SK-N-SH (cell line): ENCODE results near the gene TECPR2. TPM values are rescaled to one million over a fixed set of nuclear protein-coding genes. Genes with fewer than 3 reads are reported as not detected.

Source experiments
- CTCF ChIA-PET: fragments of 300-600, 350-600 bp; formaldehyde crosslinking; extraction: SDS; loops from one replicate; lab custom pipeline; 2021; lab: Yijun Ruan, JAX
- POLR2A ChIA-PET: fragments of 350-600 bp; sonication (Branson Sonifier 250); formaldehyde crosslinking; extraction: SDS; loops from one replicate; lab custom pipeline; 2020; ENCODE audit warnings: antibody characterized with exemption, inconsistent platforms; lab: Yijun Ruan, JAX
- DNase-seq: peaks from one replicate; pipeline ENCODE4 v3.0.0; 2012
- H2AFZ ChIP-seq: fragments of 200-600 bp; sonication (generic); 2 replicates; pipeline ENCODE4 v1.8.1; 2016; ENCODE audit warnings: antibody characterized with exemption, mild to moderate bottlenecking, low read depth
- H3F3A ChIP-seq: fragments of 200-600 bp; sonication (generic); replicated peaks from 2 replicates; pipeline ENCODE3; 2016; ENCODE audit warnings: antibody characterized with exemption, mild to moderate bottlenecking; ENCODE audit not compliant: insufficient read depth
- H3K27ac ChIP-seq, 2 experiments: fragments of 200-500 bp in 1 of 2; fragments of 200-600 bp in 1 of 2; sonication (Bioruptor generic) in 1 of 2; sonication (generic), shearing (Covaris generic) in 1 of 2; 2 replicates each; pipeline versions ENCODE4 v1.5.1 to v1.6.1; 2014 to 2016; ENCODE audit warnings: low read depth in 2 of 2, inconsistent platforms in 1 of 2, low read length in 1 of 2, mild to moderate bottlenecking in 1 of 2, mixed read lengths in 1 of 2
- H3K27me3 ChIP-seq: fragments of 200-600 bp; sonication (generic), shearing (Covaris generic); 2 replicates; pipeline ENCODE4 v1.6.1; 2016; ENCODE audit warnings: mixed run types; ENCODE audit not compliant: insufficient read depth
- H3K36me3 ChIP-seq, 2 experiments: fragments of 200-500 bp in 1 of 2; fragments of 200-600 bp in 1 of 2; sonication (Bioruptor generic) in 1 of 2; sonication (generic) in 1 of 2; replicated peaks in 1 of 2; 2 replicates each; pipeline versions ENCODE3 to v1.5.1; 2014 to 2016; ENCODE audit warnings: low read length in 1 of 2, mild to moderate bottlenecking in 1 of 2; ENCODE audit not compliant: insufficient read depth in 2 of 2, control insufficient read depth in 1 of 2
- H3K4me1 ChIP-seq, 2 experiments: fragments of 200-500 bp in 1 of 2; fragments of 200-600 bp in 1 of 2; sonication (Bioruptor generic) in 1 of 2; sonication (generic), shearing (Covaris generic) in 1 of 2; 2 replicates each; pipeline versions ENCODE4 v1.5.1 to v1.6.1; 2014 to 2016; ENCODE audit warnings: low read depth in 1 of 2, low read length in 1 of 2, mixed run types in 1 of 2; ENCODE audit not compliant: insufficient read depth in 2 of 2, control insufficient read depth in 1 of 2
- H3K4me2 ChIP-seq: fragments of 200-600 bp; sonication (generic), shearing (Covaris generic); 2 replicates; pipeline ENCODE4 v1.6.1; 2017; ENCODE audit warnings: mixed run types
- H3K4me3 ChIP-seq, 2 experiments: fragments of 200-500 bp in 1 of 2; fragments of 200-600 bp in 1 of 2; sonication (Bioruptor generic) in 1 of 2; sonication (generic), shearing (Covaris generic) in 1 of 2; 2 replicates each; pipeline versions ENCODE4 v1.5.1 to v1.8.1; 2014 to 2016; ENCODE audit warnings: low read depth in 2 of 2, inconsistent platforms in 1 of 2, low read length in 1 of 2, mild to moderate bottlenecking in 1 of 2, mixed read lengths in 1 of 2, moderate library complexity in 1 of 2
- H3K79me2 ChIP-seq: fragments of 200-600 bp; sonication (generic); 2 replicates; pipeline ENCODE4 v1.8.1; 2017; ENCODE audit warnings: mild to moderate bottlenecking; ENCODE audit not compliant: insufficient read depth
- H3K9ac ChIP-seq: fragments of 200-600 bp; sonication (generic); 2 replicates; pipeline ENCODE4 v1.6.1; 2017; ENCODE audit warnings: mixed run types
- H3K9me2 ChIP-seq: fragments of 200-600 bp; sonication (generic); 2 replicates; pipeline ENCODE4 v1.6.1; 2017; ENCODE audit warnings: mixed run types
- H3K9me3 ChIP-seq: fragments of 200-600 bp; sonication (generic); 2 replicates; pipeline ENCODE4 v1.6.1; 2017; ENCODE audit warnings: mixed run types, mild to moderate bottlenecking, moderate library complexity
- H4K20me1 ChIP-seq: fragments of 200-600 bp; sonication (generic); 2 replicates; pipeline ENCODE4 v1.6.1; 2017; ENCODE audit warnings: mild to moderate bottlenecking, mixed run types; ENCODE audit not compliant: insufficient read depth
- CHD2 ChIP-seq: fragments of 150-350 bp; IDR thresholded peaks from 2 replicates; pipeline ENCODE4 v1.6.1; 2018; ENCODE audit warnings: low read length; ENCODE audit not compliant: partially characterized antibody
- ELF1 ChIP-seq: IDR thresholded peaks from 2 replicates; pipeline ENCODE4 v1.4.0; 2012
- FOSL2 ChIP-seq: IDR thresholded peaks from 2 replicates; pipeline ENCODE4 v1.4.0; 2012; ENCODE audit warnings: low read depth, mild to moderate bottlenecking, moderate library complexity, borderline replicate concordance
- FOXJ3 ChIP-seq: sonication (generic); formaldehyde crosslinking; IDR thresholded peaks from 2 replicates; pipeline ENCODE4 v1.5.1; 2020; ENCODE audit warnings: mild to moderate bottlenecking, missing genetic modification reagents
- FOXM1 ChIP-seq: IDR thresholded peaks from 2 replicates; pipeline ENCODE4 v1.4.0; 2012; ENCODE audit warnings: low read depth, mild to moderate bottlenecking
- GABPA ChIP-seq: IDR thresholded peaks from 2 replicates; pipeline ENCODE4 v1.4.0; 2012; ENCODE audit warnings: low read depth, mild to moderate bottlenecking
- JUND ChIP-seq: IDR thresholded peaks from 2 replicates; pipeline ENCODE4 v1.4.0; 2012
- MXI1 ChIP-seq: IDR thresholded peaks from 2 replicates; pipeline ENCODE4 v1.6.1; 2012; ENCODE audit warnings: mild to moderate bottlenecking, low read depth, low read length, improper control_type of control experiment
- NFIC ChIP-seq: IDR thresholded peaks from 2 replicates; pipeline ENCODE4 v1.4.0; 2012; ENCODE audit warnings: borderline replicate concordance
- RAD21 ChIP-seq: IDR thresholded peaks from 2 replicates; pipeline ENCODE4 v1.6.1; 2012; ENCODE audit warnings: mild to moderate bottlenecking, low read length
- RCOR1 ChIP-seq: fragments of 150-350 bp; IDR thresholded peaks from 2 replicates; pipeline ENCODE4 v1.6.1; 2017; ENCODE audit warnings: antibody characterized with exemption, low read length
- SIN3A ChIP-seq: IDR thresholded peaks from 2 replicates; pipeline ENCODE4 v1.6.1; 2012; ENCODE audit warnings: low read depth, mild to moderate bottlenecking, low read length, moderate library complexity, borderline replicate concordance
- SMC3 ChIP-seq: IDR thresholded peaks from 2 replicates; pipeline ENCODE4 v1.6.1; 2012; ENCODE audit warnings: low read depth, low read length, improper control_type of control experiment
- TAF1 ChIP-seq: IDR thresholded peaks from 2 replicates; pipeline ENCODE4 v1.6.1; 2012; ENCODE audit warnings: low read depth, mild to moderate bottlenecking, low read length, moderate library complexity, borderline replicate concordance
- TEAD4 ChIP-seq: IDR thresholded peaks from 2 replicates; pipeline ENCODE4 v1.4.0; 2012; ENCODE audit warnings: mild to moderate bottlenecking, borderline replicate concordance; ENCODE audit not compliant: insufficient read depth
- WGBS: methylation state at CpG from one replicate; pipeline ENCODE4 v1.1.6; 2017; ENCODE audit warnings: low lambda C conversion rate; 5-methylcytosine and 5-hydroxymethylcytosine counted together
- polyA plus RNA-seq, 3 experiments: library from polyadenylated mRNA; depleted of rRNA; stranded (reverse); fragments of >200 nt; gene quantifications; 2 replicates each; pipeline ENCODE4 v1.2.3, GENCODE V29; 2012
- TF ChIP-seq, protein P1 (sequence below): IDR thresholded peaks from 2 replicates; pipeline ENCODE4 v1.6.1; 2012; ENCODE audit warnings: mild to moderate bottlenecking, low read depth, low read length, moderate library complexity
- TF ChIP-seq, protein P2 (sequence below): fragments of 150-350 bp; IDR thresholded peaks from 2 replicates; pipeline ENCODE4 v1.6.1; 2017; ENCODE audit warnings: antibody characterized with exemption, low read length, low read depth, borderline replicate concordance
- TF ChIP-seq, protein P3 (sequence below): IDR thresholded peaks from 2 replicates; pipeline ENCODE4; 2012
- TF ChIP-seq, protein P4 (sequence below): IDR thresholded peaks from 2 replicates; pipeline ENCODE4 v1.4.0; 2012; ENCODE audit warnings: low read depth

Gene TECPR2
- polyA plus RNA-seq, 1 of the 3 experiments (the other 2 are of a cell fraction), result 6.9 TPM

DNA sequence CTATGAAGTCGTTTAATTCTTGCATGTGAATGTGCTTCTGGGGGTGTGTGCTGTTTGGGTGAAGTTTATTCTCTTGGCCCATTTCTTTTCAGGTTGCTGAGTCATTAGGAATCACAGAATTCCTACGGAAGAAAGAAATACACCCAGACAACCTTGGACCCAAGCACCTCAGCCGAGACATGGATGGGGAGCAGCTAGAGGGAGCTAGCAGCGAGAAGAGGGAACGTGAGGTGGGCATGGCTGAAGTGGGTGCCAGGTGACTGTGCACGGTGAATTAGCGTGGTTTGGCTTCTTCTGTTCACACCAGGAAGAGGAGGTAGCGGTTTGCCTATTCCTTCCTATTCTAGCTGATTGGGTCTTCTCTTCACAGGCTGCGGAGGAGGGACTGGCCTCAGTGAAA lies 24.0 kb upstream of the TECPR2 start:
- no peaks in the 10 kb centered on the region for H3K27me3 ChIP-seq
- H3K36me3 ChIP-seq, result peaks cover 16 to 17% of the 10 kb centered on the region in 2 experiments
- DNase-seq, result no peak
- TF ChIP-seq, protein P1, sequence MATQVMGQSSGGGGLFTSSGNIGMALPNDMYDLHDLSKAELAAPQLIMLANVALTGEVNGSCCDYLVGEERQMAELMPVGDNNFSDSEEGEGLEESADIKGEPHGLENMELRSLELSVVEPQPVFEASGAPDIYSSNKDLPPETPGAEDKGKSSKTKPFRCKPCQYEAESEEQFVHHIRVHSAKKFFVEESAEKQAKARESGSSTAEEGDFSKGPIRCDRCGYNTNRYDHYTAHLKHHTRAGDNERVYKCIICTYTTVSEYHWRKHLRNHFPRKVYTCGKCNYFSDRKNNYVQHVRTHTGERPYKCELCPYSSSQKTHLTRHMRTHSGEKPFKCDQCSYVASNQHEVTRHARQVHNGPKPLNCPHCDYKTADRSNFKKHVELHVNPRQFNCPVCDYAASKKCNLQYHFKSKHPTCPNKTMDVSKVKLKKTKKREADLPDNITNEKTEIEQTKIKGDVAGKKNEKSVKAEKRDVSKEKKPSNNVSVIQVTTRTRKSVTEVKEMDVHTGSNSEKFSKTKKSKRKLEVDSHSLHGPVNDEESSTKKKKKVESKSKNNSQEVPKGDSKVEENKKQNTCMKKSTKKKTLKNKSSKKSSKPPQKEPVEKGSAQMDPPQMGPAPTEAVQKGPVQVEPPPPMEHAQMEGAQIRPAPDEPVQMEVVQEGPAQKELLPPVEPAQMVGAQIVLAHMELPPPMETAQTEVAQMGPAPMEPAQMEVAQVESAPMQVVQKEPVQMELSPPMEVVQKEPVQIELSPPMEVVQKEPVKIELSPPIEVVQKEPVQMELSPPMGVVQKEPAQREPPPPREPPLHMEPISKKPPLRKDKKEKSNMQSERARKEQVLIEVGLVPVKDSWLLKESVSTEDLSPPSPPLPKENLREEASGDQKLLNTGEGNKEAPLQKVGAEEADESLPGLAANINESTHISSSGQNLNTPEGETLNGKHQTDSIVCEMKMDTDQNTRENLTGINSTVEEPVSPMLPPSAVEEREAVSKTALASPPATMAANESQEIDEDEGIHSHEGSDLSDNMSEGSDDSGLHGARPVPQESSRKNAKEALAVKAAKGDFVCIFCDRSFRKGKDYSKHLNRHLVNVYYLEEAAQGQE, result no peak
- TF ChIP-seq, protein P2, sequence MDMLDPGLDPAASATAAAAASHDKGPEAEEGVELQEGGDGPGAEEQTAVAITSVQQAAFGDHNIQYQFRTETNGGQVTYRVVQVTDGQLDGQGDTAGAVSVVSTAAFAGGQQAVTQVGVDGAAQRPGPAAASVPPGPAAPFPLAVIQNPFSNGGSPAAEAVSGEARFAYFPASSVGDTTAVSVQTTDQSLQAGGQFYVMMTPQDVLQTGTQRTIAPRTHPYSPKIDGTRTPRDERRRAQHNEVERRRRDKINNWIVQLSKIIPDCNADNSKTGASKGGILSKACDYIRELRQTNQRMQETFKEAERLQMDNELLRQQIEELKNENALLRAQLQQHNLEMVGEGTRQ, result no peak
- TF ChIP-seq SIN3A (no peak), FOXJ3 (no peak), GABPA (no peak), SMC3 (no peak), ELF1 (no peak), MXI1 (no peak), RAD21 (no peak), TAF1 (no peak), TEAD4 (no peak), JUND (no peak), CHD2 (no peak), FOSL2 (no peak), FOXM1 (no peak), RCOR1 (no peak), NFIC (no peak)
- TF ChIP-seq, protein P3, sequence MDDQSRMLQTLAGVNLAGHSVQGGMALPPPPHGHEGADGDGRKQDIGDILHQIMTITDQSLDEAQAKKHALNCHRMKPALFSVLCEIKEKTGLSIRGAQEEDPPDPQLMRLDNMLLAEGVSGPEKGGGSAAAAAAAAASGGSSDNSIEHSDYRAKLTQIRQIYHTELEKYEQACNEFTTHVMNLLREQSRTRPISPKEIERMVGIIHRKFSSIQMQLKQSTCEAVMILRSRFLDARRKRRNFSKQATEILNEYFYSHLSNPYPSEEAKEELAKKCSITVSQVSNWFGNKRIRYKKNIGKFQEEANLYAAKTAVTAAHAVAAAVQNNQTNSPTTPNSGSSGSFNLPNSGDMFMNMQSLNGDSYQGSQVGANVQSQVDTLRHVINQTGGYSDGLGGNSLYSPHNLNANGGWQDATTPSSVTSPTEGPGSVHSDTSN, result no peak
- TF ChIP-seq, protein P4, sequence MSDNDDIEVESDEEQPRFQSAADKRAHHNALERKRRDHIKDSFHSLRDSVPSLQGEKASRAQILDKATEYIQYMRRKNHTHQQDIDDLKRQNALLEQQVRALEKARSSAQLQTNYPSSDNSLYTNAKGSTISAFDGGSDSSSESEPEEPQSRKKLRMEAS, result no peak
- TF ChIP-seq, all 33 proteins: peak for 0
- H4K20me1 ChIP-seq, result no peaks in the 10 kb centered on the region
- H3K9me2 ChIP-seq, result no peaks in the 10 kb centered on the region
- H3F3A ChIP-seq, result no peaks in the 10 kb centered on the region
- no peak overlapping the region for H3K4me2 ChIP-seq
- WGBS, result 95% methylated on average over 9 of the region's 9 CpGs
- ChIA-PET POLR2A (no interaction called here), CTCF (no interaction called here)
- H3K4me1 ChIP-seq, result no peaks in the 10 kb centered on the region
- no peak overlapping the region for H3K4me3 ChIP-seq
- no peaks in the 10 kb centered on the region for H3K9me3 ChIP-seq
- H3K9ac ChIP-seq, result no peak overlapping the region
- H3K27ac ChIP-seq, result no peak overlapping the region
- no peaks in the 10 kb centered on the region for H3K79me2 ChIP-seq
- H2AFZ ChIP-seq, result no peak overlapping the region
